Measurements from ENCODE around the gene OXT. TPM values are rescaled to one million over a fixed set of nuclear protein-coding genes. Genes with fewer than 3 reads are reported as not detected.
A peak's percentile ranks its signal among the peaks of the same experiment; 100 is the strongest.

The OXT gene
- total and polyA plus RNA-seq, 2 of the 13 experiments (the other 11 are each of a cell fraction or from before 2014, with no cell fraction given), result not detected

DNA sequence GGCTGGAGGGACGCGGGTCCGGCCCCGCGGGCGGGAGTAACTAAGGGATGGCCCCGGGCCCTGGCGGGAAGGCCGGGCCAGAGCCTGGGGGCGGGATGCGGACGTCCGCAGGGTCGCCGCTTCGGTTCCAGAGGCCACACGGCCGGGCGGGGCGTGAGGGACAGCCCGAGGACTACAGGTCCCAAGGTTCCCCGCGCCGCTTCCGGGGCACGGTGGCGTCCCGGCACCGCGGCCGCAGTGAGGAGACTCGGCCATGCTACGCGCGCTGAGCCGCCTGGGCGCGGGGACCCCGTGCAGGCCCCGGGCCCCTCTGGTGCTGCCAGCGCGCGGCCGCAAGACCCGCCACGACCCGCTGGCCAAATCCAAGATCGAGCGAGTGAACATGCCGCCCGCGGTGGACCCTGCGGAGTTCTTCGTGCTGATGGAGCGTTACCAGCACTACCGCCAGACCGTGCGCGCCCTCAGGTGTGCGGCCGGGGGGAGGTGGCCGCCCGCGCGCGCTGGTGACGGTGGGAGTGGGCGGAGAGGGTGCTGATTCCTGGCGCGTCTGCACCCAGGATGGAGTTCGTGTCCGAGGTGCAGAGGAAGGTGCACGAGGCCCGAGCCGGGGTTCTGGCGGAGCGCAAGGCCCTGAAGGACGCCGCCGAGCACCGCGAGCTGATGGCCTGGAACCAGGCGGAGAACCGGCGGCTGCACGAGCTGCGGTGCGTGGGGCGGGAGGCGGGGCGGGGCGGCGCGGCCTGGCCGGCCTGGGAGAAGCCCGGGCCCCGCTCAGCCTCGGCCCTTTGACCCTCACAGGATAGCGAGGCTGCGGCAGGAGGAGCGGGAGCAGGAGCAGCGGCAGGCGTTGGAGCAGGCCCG is 25.4 kb upstream of the OXT start, which contains the start of gene MRPS26 (continued):
- TF ChIP-seq MEF2D (CRISPR knock-in tag; IDR thresholded peaks at IDR 0.05) (peak; percentile 12; the same call in 1 of the 2 replicates), ZNF713 (CRISPR knock-in tag; IDR thresholded peaks at IDR 0.05) (peak; percentile 100), TBP (CRISPR knock-in tag; IDR thresholded peaks at IDR 0.05) (no peak), ZFYVE20 (CRISPR knock-in tag; IDR thresholded peaks at IDR 0.05; ENCODE audit: borderline replicate concordance, low read depth) (peak; percentile 47; the same call in 1 of the 2 replicates), PITX1 (CRISPR knock-in tag; IDR thresholded peaks at IDR 0.05) (peak; percentile 59), ARHGAP35 (CRISPR knock-in tag; IDR thresholded peaks at IDR 0.05; ENCODE audit: borderline replicate concordance) (peak; percentile 97), NFYB (CRISPR knock-in tag; IDR thresholded peaks at IDR 0.05) (no peak; the same call in 1 of the 2 replicates), TBX3 (IDR thresholded peaks at IDR 0.05; ENCODE audit: borderline replicate concordance) (0 out of 2 replicates have a peak, but pooled peaks have one; percentile 47), NCOA1 (CRISPR knock-in tag; IDR thresholded peaks at IDR 0.05) (0 out of 2 replicates have a peak, but pooled peaks have one; percentile 86), ISL2 (CRISPR knock-in tag; IDR thresholded peaks at IDR 0.05) (no peak; the same call in 1 of the 2 replicates), RNF2 (conservative IDR thresholded peaks at IDR 0.05; ENCODE audit: low read depth) (peak; percentile 58; the same call in 1 of the 2 replicates), KDM5A (IDR thresholded peaks at IDR 0.05; ENCODE audit: borderline replicate concordance, low read length) (peak; percentile 72), ZNF747 (CRISPR knock-in tag; IDR thresholded peaks at IDR 0.05; ENCODE audit: borderline replicate concordance) (peak; percentile 100), SRF (IDR thresholded peaks at IDR 0.05; ENCODE audit: low read depth, low read length) (0 out of 2 replicates have a peak, but pooled peaks have one; percentile 22)
- TF ChIP-seq, protein P1, sequence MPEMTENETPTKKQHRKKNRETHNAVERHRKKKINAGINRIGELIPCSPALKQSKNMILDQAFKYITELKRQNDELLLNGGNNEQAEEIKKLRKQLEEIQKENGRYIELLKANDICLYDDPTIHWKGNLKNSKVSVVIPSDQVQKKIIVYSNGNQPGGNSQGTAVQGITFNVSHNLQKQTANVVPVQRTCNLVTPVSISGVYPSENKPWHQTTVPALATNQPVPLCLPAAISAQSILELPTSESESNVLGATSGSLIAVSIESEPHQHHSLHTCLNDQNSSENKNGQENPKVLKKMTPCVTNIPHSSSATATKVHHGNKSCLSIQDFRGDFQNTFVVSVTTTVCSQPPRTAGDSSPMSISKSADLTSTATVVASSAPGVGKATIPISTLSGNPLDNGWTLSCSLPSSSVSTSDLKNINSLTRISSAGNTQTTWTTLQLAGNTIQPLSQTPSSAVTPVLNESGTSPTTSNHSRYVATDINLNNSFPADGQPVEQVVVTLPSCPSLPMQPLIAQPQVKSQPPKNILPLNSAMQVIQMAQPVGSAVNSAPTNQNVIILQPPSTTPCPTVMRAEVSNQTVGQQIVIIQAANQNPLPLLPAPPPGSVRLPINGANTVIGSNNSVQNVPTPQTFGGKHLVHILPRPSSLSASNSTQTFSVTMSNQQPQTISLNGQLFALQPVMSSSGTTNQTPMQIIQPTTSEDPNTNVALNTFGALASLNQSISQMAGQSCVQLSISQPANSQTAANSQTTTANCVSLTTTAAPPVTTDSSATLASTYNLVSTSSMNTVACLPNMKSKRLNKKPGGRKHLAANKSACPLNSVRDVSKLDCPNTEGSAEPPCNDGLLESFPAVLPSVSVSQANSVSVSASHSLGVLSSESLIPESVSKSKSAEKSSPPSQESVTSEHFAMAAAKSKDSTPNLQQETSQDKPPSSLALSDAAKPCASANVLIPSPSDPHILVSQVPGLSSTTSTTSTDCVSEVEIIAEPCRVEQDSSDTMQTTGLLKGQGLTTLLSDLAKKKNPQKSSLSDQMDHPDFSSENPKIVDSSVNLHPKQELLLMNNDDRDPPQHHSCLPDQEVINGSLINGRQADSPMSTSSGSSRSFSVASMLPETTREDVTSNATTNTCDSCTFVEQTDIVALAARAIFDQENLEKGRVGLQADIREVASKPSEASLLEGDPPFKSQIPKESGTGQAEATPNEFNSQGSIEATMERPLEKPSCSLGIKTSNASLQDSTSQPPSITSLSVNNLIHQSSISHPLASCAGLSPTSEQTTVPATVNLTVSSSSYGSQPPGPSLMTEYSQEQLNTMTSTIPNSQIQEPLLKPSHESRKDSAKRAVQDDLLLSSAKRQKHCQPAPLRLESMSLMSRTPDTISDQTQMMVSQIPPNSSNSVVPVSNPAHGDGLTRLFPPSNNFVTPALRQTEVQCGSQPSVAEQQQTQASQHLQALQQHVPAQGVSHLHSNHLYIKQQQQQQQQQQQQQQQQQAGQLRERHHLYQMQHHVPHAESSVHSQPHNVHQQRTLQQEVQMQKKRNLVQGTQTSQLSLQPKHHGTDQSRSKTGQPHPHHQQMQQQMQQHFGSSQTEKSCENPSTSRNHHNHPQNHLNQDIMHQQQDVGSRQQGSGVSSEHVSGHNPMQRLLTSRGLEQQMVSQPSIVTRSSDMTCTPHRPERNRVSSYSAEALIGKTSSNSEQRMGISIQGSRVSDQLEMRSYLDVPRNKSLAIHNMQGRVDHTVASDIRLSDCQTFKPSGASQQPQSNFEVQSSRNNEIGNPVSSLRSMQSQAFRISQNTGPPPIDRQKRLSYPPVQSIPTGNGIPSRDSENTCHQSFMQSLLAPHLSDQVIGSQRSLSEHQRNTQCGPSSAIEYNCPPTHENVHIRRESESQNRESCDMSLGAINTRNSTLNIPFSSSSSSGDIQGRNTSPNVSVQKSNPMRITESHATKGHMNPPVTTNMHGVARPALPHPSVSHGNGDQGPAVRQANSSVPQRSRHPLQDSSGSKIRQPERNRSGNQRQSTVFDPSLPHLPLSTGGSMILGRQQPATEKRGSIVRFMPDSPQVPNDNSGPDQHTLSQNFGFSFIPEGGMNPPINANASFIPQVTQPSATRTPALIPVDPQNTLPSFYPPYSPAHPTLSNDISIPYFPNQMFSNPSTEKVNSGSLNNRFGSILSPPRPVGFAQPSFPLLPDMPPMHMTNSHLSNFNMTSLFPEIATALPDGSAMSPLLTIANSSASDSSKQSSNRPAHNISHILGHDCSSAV (CRISPR knock-in tag; IDR thresholded peaks at IDR 0.05; ENCODE audit: borderline replicate concordance), result peak; percentile 92
- TF ChIP-seq, protein P2, sequence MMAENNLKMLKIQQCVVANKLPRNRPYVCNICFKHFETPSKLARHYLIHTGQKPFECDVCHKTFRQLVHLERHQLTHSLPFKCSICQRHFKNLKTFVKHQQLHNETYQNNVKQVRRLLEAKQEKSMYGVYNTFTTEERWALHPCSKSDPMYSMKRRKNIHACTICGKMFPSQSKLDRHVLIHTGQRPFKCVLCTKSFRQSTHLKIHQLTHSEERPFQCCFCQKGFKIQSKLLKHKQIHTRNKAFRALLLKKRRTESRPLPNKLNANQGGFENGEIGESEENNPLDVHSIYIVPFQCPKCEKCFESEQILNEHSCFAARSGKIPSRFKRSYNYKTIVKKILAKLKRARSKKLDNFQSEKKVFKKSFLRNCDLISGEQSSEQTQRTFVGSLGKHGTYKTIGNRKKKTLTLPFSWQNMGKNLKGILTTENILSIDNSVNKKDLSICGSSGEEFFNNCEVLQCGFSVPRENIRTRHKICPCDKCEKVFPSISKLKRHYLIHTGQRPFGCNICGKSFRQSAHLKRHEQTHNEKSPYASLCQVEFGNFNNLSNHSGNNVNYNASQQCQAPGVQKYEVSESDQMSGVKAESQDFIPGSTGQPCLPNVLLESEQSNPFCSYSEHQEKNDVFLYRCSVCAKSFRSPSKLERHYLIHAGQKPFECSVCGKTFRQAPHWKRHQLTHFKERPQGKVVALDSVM (CRISPR knock-in tag; IDR thresholded peaks at IDR 0.05), result peak; percentile 59; the same call in 1 of the 2 replicates
